ENCODE data around the gene ZC2HC1C. TPM values are rescaled to one million over a fixed set of nuclear protein-coding genes. Genes with fewer than 3 reads are reported as not detected.
"Not testable (repeated sequence)": the region's sequence is repeated elsewhere in the genome, so short reads cannot be mapped to it uniquely, and the experiment has no call there.

Gene ZC2HC1C
- total RNA-seq, 2 donors from 2014 or later, result 7.5 to 7.8 TPM

DNA sequence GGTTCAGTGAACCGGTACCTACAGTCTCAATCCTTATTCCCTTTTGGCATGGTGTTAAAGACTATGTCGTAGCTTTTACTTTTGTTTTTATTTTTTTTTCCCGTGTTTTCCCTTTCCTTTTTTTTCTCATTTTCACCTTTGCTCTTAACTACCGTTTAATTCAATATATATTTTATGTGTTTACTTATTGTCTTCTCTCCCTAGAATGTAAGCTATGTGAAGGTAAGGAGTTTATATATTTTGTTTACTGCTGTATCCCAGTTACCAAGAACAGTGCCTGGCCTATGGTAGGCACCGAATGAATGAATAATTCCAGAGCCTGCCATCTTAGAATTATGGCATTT, 17.9 kb upstream of the ZC2HC1C start:
- no peak for DNase-seq
- intact Hi-C loops (cut with DNase I), result no loop called here
- ATAC-seq, result no peak

DNA sequence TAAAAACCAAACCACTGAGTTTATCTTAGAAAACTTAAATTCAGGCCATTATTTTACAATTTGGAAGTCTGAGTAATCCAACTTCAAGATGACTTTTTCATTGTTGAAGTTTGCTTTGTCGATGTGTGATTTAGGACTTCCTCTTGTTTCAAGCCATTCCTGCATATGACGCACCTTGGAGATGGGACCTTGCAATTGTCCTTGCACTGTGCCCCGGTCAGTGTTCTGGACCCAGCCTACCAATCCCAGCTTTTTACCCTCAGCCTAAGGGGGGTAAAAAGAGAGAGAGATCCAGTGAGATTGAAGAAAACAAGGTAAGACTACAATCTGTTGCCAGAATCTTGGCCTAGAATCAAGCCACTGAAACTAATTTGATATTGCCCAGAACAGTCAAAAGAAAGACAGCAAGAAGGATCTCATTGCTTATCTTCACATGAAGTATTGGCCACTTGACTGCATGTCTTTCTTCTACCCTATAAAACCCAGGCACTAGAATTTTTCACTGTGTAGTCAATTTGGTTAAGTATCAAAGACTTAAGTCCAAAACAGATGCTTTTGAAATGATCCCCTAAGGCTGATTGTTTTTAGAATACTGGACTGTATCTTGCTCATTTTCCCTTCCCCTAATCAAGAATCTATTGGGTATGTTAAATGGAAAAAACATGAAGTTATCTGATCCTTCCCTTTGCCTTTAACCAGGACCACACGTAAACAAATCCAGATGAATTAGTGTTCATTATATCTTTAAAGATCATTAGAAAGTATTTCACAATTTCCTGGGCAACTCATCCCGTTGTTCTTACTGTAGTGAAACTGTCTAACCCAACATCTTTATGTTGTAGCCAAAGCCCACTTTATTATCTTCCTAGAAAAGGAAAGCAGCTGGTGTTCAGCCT, 15.8 kb upstream of the ZC2HC1C start:
- ATAC-seq (no peak), DNase-seq (no peak)
- intact Hi-C loops (cut with DNase I), result no loop called here

GRCh38 chr14:75054421-75054820, 15.0 kb upstream of the ZC2HC1C start:
- intact Hi-C loops (cut with DNase I), result no loop called here
- no peak for ATAC-seq
- no peak for DNase-seq

DNA sequence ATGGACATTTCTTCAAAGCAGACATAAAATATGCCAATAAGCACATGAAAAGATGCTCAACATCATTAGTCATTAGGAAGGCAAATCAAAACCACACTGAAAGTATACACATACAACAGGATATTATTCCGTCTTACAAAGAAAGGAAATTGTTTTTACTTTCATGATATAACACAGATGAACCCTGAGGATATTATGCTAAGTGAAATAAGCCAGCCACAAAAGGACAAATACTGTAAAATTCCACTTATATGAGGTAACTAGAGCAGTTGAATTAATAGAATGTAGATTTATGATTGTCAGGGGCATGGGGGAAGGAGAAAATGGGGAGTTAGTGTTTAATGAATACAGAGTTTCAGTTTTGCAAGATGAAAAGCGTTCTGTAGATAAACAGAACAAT, 9.8 kb upstream of the ZC2HC1C start:
- ATAC-seq (no peak), DNase-seq (no peak)
- intact Hi-C loops (cut with DNase I), result loop anchor here in 1 of 2 donors (10.0 kb wide), 1 partner anchor 45 kb away; no protein-coding TSS in a partner anchor

DNA sequence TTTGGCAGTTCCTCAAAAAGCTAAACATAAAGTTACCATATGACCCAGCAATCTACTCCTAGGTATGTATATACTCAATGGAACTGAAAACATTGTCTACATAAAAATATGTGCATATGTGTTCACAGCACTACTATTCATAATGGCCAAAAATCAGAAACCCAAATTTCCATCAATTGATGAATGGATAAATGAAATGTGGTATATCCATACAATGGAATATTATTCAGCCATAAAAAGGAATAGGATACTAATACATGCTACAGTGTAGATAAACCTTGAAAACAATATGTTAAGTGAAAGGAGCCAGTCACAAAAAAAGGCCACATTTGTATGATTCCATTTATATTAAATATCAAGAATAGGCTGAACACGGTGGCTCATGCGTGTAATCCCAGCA, 9.0 kb upstream of the ZC2HC1C start:
- DNase-seq (no peak), ATAC-seq (no peak)
- intact Hi-C loops (cut with DNase I), result loop anchor here in 1 of 2 donors (10.0 kb wide), 1 partner anchor 46 kb away; no protein-coding TSS in a partner anchor

DNA sequence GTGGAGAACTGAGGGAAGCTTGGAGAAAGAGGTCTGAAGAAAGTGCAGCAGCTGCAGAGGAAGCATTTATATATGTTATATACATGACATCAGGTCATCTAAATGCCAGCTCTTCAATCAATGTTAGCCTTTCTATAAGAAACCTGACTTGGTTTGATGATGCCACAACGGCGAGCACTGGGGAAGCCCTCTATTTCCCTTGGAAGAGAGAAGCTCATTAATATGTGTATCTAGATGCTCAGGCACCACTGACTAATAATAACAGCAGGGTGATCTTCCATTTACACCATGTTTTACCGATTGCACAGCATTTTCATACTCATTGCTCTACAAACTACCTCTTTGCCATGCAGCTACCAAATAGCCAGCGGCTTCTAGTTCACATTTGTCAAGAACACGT, 6.4 kb upstream of the ZC2HC1C start:
- intact Hi-C loops (cut with DNase I), result loop anchor here in 1 of 2 donors (10.0 kb wide), 1 partner anchor 48 kb away; no protein-coding TSS in a partner anchor

DNA sequence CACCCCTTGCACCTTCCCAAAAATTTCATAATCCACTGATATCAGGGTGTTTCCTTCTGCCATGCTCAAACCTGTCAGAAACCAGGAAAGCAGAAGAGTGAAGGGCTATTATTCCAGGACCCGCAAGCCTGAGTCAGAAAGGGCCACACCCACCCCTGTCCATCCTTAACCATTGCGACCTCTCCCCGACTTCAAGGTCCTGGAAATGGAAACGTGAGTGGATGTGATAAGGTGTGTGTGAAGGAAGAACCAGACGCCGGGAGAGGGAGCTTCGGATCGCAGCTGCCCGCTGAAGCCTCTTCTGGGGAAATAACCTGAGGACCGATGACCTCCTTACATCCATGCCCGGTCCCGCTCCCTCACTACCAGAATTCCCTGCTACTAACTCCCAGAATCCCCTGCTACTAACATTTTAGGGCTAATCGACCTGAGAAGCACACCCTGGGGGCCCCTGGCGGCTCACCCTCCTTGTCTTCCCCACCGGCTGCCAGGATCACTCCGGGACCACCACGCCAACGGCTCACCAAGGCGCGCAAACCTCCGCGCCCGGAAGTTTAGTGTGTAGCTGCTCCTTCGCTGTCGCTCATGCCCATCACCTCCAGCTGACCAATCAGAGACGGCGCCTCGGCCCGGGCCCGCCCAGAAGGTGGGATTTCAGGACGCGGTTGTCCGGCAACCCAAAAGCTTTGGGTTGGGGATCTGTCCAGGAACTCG, 5.8 kb upstream of the ZC2HC1C start, which contains the start of gene ACYP1:
Gene ACYP1 (minus strand): TSS at position 534 of the 714 bp plus-strand sequence. CDS start 471 bp downstream, at position 63.
- peak; percentile 97 to 98 for ATAC-seq

More for the DNA sequence above, 6.4 kb upstream of the ZC2HC1C start:
- ATAC-seq (no peak), DNase-seq (no peak)

DNA sequence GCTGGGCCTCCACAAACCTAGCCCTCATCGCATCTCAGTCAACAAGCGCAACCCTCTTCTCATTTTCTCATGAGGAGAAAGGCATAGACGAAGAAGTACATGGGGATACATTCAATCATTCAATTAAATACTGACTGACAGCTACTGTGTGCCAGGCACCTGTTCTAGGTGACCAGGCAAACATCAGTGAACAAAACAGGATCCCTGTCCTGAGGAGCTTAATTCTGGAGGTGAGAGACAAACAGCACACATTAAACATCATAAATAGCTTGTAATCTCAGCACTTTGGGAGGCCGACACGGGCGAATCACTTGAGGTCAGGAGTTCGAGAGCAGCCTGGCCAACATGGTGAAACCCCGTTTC, 5.3 kb upstream of the ZC2HC1C start:
- no peak for ATAC-seq
- intact Hi-C loops (cut with DNase I), result loop anchor here in 1 of 2 donors (10.0 kb wide), 1 partner anchor 49 kb away; no protein-coding TSS in a partner anchor
- DNase-seq, result no peak

More for the DNA sequence above, 5.8 kb upstream of the ZC2HC1C start, which contains the start of gene ACYP1:
- intact Hi-C loops (cut with DNase I), result loop anchor here in 1 of 2 donors (10.0 kb wide), 1 partner anchor 49 kb away; no protein-coding TSS in a partner anchor
- DNase-seq, result peak; percentile 91

DNA sequence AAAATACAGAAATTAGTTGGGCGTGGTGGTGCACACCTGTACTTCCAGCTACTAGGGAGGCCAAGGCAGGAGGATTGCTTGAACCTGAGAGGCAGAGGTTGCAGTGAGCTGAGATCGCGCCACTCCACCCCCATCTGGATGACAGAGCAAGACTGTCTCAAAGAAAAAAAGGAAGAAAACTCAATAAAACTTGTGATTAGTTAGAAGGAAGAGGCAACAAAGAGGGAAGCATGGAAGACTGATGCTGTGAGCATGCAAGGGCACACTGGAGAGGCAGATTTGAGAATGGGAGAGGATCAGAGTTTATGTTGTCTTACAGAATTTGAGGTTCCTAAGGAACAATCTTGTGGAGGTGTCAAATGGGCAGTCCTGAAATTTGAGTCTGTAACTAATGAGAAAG, 2.8 kb upstream of the ZC2HC1C start:
- ATAC-seq, result no peak
- intact Hi-C loops (cut with DNase I), result loop anchor here in 1 of 2 donors (10.0 kb wide), 1 partner anchor 52 kb away; no protein-coding TSS in a partner anchor
- no peak for DNase-seq

DNA sequence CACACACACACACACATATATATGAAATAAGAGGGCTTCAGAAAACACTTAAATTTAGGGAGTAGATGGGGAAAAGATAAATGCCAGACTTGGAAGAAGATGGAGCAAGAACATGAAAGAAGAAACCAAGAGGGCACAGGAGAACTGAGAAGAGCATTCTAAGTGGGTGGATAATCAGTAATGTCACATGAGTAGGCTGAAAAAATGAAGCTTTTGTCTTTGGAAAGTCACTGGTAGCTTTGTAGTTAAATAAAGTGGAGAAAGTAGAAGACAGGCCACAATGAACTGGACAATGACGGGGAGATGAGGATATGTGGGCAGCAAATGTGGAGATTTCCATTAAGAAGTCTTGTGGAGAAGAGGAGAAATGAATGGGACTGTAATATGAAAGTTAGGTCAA, 2.2 kb upstream of the ZC2HC1C start:
- no peak for ATAC-seq
- DNase-seq, result no peak
- intact Hi-C loops (cut with DNase I), result loop anchor here in 1 of 2 donors (10.0 kb wide), 1 partner anchor 52 kb away; no protein-coding TSS in a partner anchor

- not testable (repeated sequence) for DNase-seq, ATAC-seq
- intact Hi-C loops (cut with DNase I), result loop anchor here in 1 of 2 donors (10.0 kb wide), 1 partner anchor 53 kb away; no protein-coding TSS in a partner anchor
These were observed 1.7 kb upstream of the ZC2HC1C start for GRCh38 chr14:75067765-75068164.

DNA sequence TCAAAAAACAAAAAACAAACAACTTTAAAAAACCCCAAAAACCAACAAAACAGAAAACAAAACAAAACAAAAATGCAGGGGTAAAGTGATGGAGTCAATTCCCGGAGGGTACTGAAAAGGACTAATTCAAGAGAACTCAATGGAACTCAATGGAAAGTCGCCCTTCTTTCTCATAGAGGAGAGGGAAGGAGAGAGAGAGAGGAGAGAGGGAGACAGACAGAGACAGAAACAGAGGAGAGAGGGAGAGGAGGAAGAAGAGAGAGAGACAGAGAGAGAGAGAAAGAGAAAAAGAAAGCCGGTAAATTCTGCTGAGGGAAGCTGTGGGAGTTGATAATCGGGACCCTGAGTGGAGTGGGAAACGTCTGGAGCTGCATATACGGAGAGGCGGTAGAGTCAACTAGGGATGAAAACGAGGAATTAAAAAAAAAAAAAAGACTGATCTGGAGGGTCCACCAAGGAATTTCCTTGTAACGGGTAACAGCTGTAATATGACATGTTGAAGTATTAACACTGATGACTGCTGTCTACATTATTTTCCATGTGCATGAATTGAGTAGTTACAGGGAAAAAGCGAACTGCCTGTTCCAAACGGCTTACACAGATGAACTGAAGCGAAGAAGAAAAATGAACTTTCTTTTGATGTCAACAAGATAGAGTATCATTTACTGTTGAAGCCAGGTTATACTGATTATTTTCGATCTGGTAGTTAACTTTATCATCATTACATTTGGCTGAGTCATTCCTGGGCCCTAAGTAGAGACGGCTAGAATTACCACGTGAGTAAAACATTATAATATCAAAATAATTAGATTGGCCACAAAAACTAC, 934 bp upstream of the ZC2HC1C start:
- no peak for DNase-seq
- ATAC-seq, result peak in 1 of 2 donors; percentile 27
- intact Hi-C loops (cut with DNase I), result loop anchor here in 1 of 2 donors (10.0 kb wide), 1 partner anchor 54 kb away; no protein-coding TSS in a partner anchor

GRCh38 chr14:75069811-75070145, 337 bp downstream of the ZC2HC1C start:
- intact Hi-C loops (cut with DNase I), result loop anchor here in 1 of 2 donors (10.0 kb wide), 1 partner anchor 55 kb away; no protein-coding TSS in a partner anchor
- DNase-seq, result no peak
- peak in 1 of 2 donors; percentile 1 for ATAC-seq

GRCh38 chr14:75070383-75070782, 942 bp downstream of the ZC2HC1C start:
- intact Hi-C loops (cut with DNase I), result no loop called here
- DNase-seq (no peak), ATAC-seq (no peak)

- intact Hi-C loops (cut with DNase I), result no loop called here
- ATAC-seq (no peak), DNase-seq (no peak)
These were observed 8.4 kb downstream of the ZC2HC1C start for GRCh38 chr14:75077794-75078193.

DNA sequence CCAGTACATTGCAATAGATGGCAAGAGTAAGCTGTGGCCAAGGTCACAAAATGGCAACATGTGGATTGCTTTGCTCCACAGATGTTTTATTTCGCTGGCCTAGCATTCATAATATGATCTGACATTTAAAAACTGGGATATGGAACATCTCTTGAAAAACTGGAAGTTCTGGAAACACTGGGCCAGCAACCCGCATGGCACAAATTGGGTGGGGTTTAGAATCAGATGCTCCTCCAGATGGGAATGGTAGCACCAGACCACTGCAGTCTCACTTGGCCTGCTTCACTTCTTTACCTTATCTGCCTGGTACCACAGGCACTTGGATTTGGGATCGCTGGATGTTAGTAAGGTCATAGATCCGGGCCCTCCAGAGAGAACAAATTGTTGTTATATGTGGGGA, 10.1 kb downstream of the ZC2HC1C start:
- intact Hi-C loops (cut with DNase I), result no loop called here
- ATAC-seq (no peak), DNase-seq (no peak)

DNA sequence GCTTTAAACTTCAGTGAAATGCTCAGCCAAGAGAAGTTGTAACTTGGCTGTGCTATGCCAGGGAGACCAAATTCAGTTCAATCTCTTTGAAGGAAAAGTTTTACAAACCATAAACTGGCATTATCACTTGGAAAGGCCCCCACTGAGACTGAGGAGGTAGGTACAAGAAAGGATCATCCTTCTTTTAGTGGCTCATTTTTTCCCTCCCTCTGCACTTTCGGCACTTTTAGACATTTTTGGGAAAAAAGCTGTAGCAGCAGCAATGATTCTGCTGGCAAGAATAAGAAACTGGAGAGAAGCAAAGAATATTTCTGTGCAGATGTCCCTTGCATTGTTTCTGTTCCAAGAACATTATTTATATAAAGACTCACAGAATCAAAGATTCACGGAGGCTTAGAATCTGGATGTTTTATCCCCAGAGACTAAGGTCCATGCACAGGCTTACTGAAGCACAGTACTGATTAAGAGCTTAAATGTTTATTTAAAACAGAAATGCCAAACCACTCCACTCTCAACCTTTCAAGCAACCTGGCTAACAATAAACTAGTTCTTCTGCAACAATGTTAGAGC, 12.3 kb downstream of the ZC2HC1C start:
- intact Hi-C loops (cut with DNase I), result loop anchor here (2.0 to 10.0 kb wide), 2 partner anchors 137 to 169 kb away; no protein-coding TSS in a partner anchor
- no peak for ATAC-seq
- no peak for DNase-seq

DNA sequence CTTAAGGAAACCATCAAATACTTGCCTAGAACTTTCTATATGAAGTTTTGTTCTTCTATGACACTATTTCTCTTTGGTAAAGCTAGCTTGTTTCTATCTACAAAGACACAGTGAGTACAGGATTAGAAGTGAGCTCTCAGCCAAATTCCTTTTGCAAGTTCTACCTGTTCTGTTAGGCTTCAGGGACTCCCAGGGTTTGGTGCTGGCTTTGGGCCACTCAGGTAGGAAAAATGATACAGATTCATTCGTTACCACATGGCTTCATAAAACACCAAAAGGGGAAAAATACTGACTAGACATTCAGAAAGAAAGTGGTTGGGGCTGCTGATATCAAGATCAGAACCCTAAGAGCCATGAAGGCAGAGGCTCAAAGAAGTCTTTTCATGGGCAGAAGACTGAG, 13.8 kb downstream of the ZC2HC1C start:
- no peak for ATAC-seq

More for the DNA sequence above, 13.8 kb downstream of the ZC2HC1C start:
- intact Hi-C loops (cut with DNase I), result loop anchor here (2.0 to 10.0 kb wide), 2 partner anchors 138 to 170 kb away; no protein-coding TSS in a partner anchor
- no peak for DNase-seq
